HepG2 (cell line): Measurements from ENCODE around the gene GRHPR. TPM values are rescaled to one million over a fixed set of nuclear protein-coding genes. Genes with fewer than 3 reads are reported as not detected.
A peak's percentile ranks its signal among the peaks of the same experiment; 100 is the strongest.

Experiments
- ATF3 ChIP-seq: sonication (generic); formaldehyde crosslinking; IDR thresholded peaks from 2 replicates; pipeline ENCODE4 v1.4.0; 2020; ENCODE audit warnings: missing genetic modification reagents
- BCLAF1 ChIP-seq: fragments of 450-650 bp; IDR thresholded peaks from 2 replicates; pipeline ENCODE4 v1.6.1; 2017; ENCODE audit warnings: mild to moderate bottlenecking
- FLYWCH1 ChIP-seq: sonication (generic); formaldehyde crosslinking; IDR thresholded peaks from 2 replicates; pipeline ENCODE4 v1.8.1; 2023; ENCODE audit warnings: mild to moderate bottlenecking, missing genetic modification reagents
- FOXK1 ChIP-seq: sonication (generic); formaldehyde crosslinking; IDR thresholded peaks from 2 replicates; pipeline ENCODE4 v1.4.0; 2020; ENCODE audit warnings: low read depth, missing genetic modification reagents, borderline replicate concordance
- GPBP1L1 ChIP-seq: sonication (generic); formaldehyde crosslinking; IDR thresholded peaks from 2 replicates; pipeline ENCODE4 v1.5.0; 2020; ENCODE audit warnings: mild to moderate bottlenecking, missing genetic modification reagents
- KDM2A ChIP-seq: sonication (generic); formaldehyde crosslinking; IDR thresholded peaks from 2 replicates; pipeline ENCODE4 v1.4.0; 2020; ENCODE audit warnings: low read depth, missing genetic modification reagents, borderline replicate concordance
- PAXIP1 ChIP-seq: sonication (generic); formaldehyde crosslinking; conservative IDR thresholded peaks from 2 replicates; pipeline ENCODE4 v1.4.0; 2020; ENCODE audit warnings: mild to moderate bottlenecking, missing genetic modification reagents, moderate library complexity
- PCBP2 ChIP-seq: fragments of 200-400 bp; formaldehyde crosslinking; optimal IDR thresholded peaks from 2 replicates; pipeline ENCODE3; 2018; ENCODE audit warnings: low read length, low read depth; ENCODE audit not compliant: poor library complexity, severe bottlenecking
- PHF20 ChIP-seq: sonication (generic); formaldehyde crosslinking; IDR thresholded peaks from 2 replicates; pipeline ENCODE4 v1.5.0; 2020; ENCODE audit warnings: mild to moderate bottlenecking, missing genetic modification reagents
- POLR2G ChIP-seq: fragments of 200-400 bp; formaldehyde crosslinking; IDR thresholded peaks from 2 replicates; pipeline ENCODE4 v1.6.1; 2018; ENCODE audit warnings: mild to moderate bottlenecking, low read depth, low read length, moderate library complexity
- PRDM15 ChIP-seq: sonication (generic); formaldehyde crosslinking; IDR thresholded peaks from 2 replicates; pipeline ENCODE4 v1.4.0; 2020; ENCODE audit warnings: missing genetic modification reagents
- RXRB ChIP-seq: IDR thresholded peaks from 2 replicates; pipeline ENCODE4 v1.6.1; 2016; ENCODE audit warnings: borderline replicate concordance, missing genetic modification reagents, missing compliant biosample characterization
- TGIF2 ChIP-seq: IDR thresholded peaks from 2 replicates; pipeline ENCODE4 v1.6.1; 2016; ENCODE audit warnings: control low read depth, missing compliant biosample characterization
- THAP11 ChIP-seq: IDR thresholded peaks from 2 replicates; pipeline ENCODE4 v1.6.1; 2016; ENCODE audit warnings: missing biosample characterization, missing genetic modification reagents
- ZNF337 ChIP-seq: sonication (generic); formaldehyde crosslinking; IDR thresholded peaks from 2 replicates; pipeline ENCODE4 v1.5.1; 2020; ENCODE audit warnings: missing genetic modification reagents, low read depth, mild to moderate bottlenecking, borderline replicate concordance
- ZNF580 ChIP-seq: IDR thresholded peaks from 2 replicates; pipeline ENCODE4 v1.6.1; 2016; ENCODE audit warnings: low read depth, borderline replicate concordance
- ZNF879 ChIP-seq: sonication (generic); formaldehyde crosslinking; IDR thresholded peaks from 2 replicates; pipeline ENCODE4 v1.8.1; 2023; ENCODE audit warnings: missing genetic modification reagents
- polyA plus RNA-seq, 8 experiments: library from polyadenylated mRNA; depleted of rRNA in 3 of 8; stranded (reverse) in 7 of 8; unstranded in 1 of 8; fragments of >200 nt; fragmentation: Illumina TruSeq in 4 of 8; extraction: Trizol in 4 of 8; gene quantifications; 2 replicates each; pipeline versions ENCODE4 v1.2.1 to v1.2.3, GENCODE V29; 2011 to 2016; ENCODE audit warnings: low read depth in 4 of 8, missing spikeins in 1 of 8, mixed read lengths in 1 of 8; ENCODE audit not compliant: insufficient read depth in 1 of 8
- total RNA-seq, 5 experiments: library from RNA; depleted of rRNA; stranded (reverse); fragments of >200 nt; fragmentation: Illumina TruSeq; extraction: Trizol; gene quantifications; 2 replicates each; pipeline ENCODE4 v1.2.3, GENCODE V29; 2016; ENCODE audit warnings: low read depth in 1 of 5

The GRHPR gene
- total and polyA plus RNA-seq, 2 of the 13 experiments (the other 11 are each of a cell fraction or from before 2014, with no cell fraction given), result 113 to 115 TPM

GRCh38 chr9:37466037-37466709 lies 43.7 kb downstream of the GRHPR start (continued):
- TF ChIP-seq PHF20 (CRISPR knock-in tag) (peak; percentile 22; the same call in 1 of the 2 replicates), ZNF580 (CRISPR knock-in tag) (no peak), RXRB (CRISPR knock-in tag) (no peak), ZNF879 (CRISPR knock-in tag) (no peak), GPBP1L1 (no peak), BCLAF1 (no peak), ATF3 (CRISPR knock-in tag) (no peak), KDM2A (CRISPR knock-in tag) (no peak; the same call in 1 of the 2 replicates), PAXIP1 (CRISPR knock-in tag) (no peak), PCBP2 (peak; percentile 12), POLR2G (peak; percentile 82), THAP11 (CRISPR knock-in tag) (no peak), ZNF337 (CRISPR knock-in tag) (no peak), PRDM15 (CRISPR knock-in tag) (no peak; the same call in 1 of the 2 replicates), FOXK1 (no peak), FLYWCH1 (CRISPR knock-in tag) (no peak), TGIF2 (CRISPR knock-in tag) (no peak)
